Pancreas (tissue), 10 donors: ENCODE results near the gene PEPD. TPM values are rescaled to one million over a fixed set of nuclear protein-coding genes. Genes with fewer than 3 reads are reported as not detected.

Source experiments
- ATAC-seq, 4 donors: fragments of 200-7000 bp; cut with Tn5 transposase; one replicate each; pipeline versions ENCODE4 v1.8.0 to v1.9.1; 2020; ENCODE audit warnings: mild to moderate bottlenecking in 4 of 4, moderate library complexity in 4 of 4
- DNase-seq, 6 donors: peaks; one replicate each; pipeline ENCODE4 v3.0.0-alpha.2; 2020
- FAIRE-seq: peaks from 2 replicates; lab custom pipeline; 2012; peaks lifted over from hg19 to GRCh38; lab: Jason Lieb, UNC
- H3K27ac ChIP-seq, 4 donors: fragments of 200-600 bp; sonication (generic); 1 replicate in 3 of 4; 2 replicates in 1 of 4; pipeline versions ENCODE4 v1.5.0 to v1.8.0; 2020
- H3K27me3 ChIP-seq, 4 donors: fragments of 200-600 bp; one replicate each; pipeline ENCODE4 v1.8.0; 2021
- H3K36me3 ChIP-seq, 3 donors: fragments of 200-600 bp; sonication (generic) in 1 of 3; one replicate each; pipeline versions ENCODE4 v1.5.0 to v1.8.0; 2020 to 2021
- H3K4me1 ChIP-seq, 3 donors: fragments of 200-600 bp; one replicate each; pipeline ENCODE4 v1.8.0; 2021
- H3K4me3 ChIP-seq, 4 donors: fragments of 200-600 bp; sonication (generic) in 2 of 4; one replicate each; pipeline versions ENCODE4 v1.5.0 to v1.8.0; 2020 to 2021
- H3K9me3 ChIP-seq, 4 donors: fragments of 200-600 bp; one replicate each; pipeline ENCODE4 v1.8.0; 2021
- WGBS, 2 donors: extraction: QIAGEN DNeasy Blood & Tissue Kit; methylation state at CpG; one replicate each; pipeline ENCODE4 v1.1.7; 2013; 5-methylcytosine and 5-hydroxymethylcytosine counted together
- intact Hi-C, 3 donors: fragments of 100-400 bp; cut with DNase I; formaldehyde crosslinking; loops; one replicate each; pipeline versions ENCODE4 v1.11.1 to v1.14.2; 2022
- polyA plus RNA-seq, 2 donors: library from polyadenylated mRNA; stranded (reverse); fragments of 200-250 nt; gene quantifications; one replicate each; pipeline ENCODE4 v1.2.3, GENCODE V29; 2013
- total RNA-seq, 6 donors: library from RNA; stranded (reverse); fragmentation: NEBNext Ultra II Directional in 4 of 6; extraction: Animal tissue kit (Norgen Biotek cat#: 25700) in 4 of 6; gene quantifications; one replicate each; pipeline versions ENCODE4 v1.2.1 to v1.2.4, GENCODE V29; 2021 to 2023
- TF ChIP-seq, protein P1 (sequence below), 4 donors: fragments of 200-600 bp; sonication (generic) in 3 of 4; IDR thresholded peaks; one replicate each; pipeline versions ENCODE4 v1.5.0 to v1.8.0; 2021; ENCODE audit warnings: antibody characterized with exemption in 4 of 4
- donor health status: healthy with polysubstance abuse.
- donor health status: DM: no; HTN: no; CAD: no; lungs with moderate emphysema.
- donor health status: DM: no; HTN: no; CAD: no.
- donor health status: control.
- donor health status: control.
- donor health status: Bipolar disorder and iron deficiency.
- donor health status: DM: yes; HTN: yes; CAD: no.
- donor health status: DM: no; HTN: no; CAD: no.
- donor health status: DM: no; HTN: no; CAD: no.
- donor health status: DM: yes; HTN: yes; CAD: no.

PEPD gene
- total and polyA plus RNA-seq, 8 donors = 13.7 to 36.1 (median 22.5) TPM

- intact Hi-C loops = no loop called here
- DNase-seq = peak in 2 of 6 donors; percentile 25 to 42
- Histone ChIP-seq H3K9me3 (no peaks in the 10 kb centered on the region), H3K36me3 (peaks cover 0 to 9% (median 0%) of the 10 kb centered on the region in 3 donors), H3K27me3 (no peaks in the 10 kb centered on the region), H3K4me3 (no peak overlapping the region), H3K27ac (no peak overlapping the region), H3K4me1 (no peaks in the 10 kb centered on the region)
- WGBS, 2 donors = 89 to 94% methylated on average over 10 of the region's 10 CpGs
- FAIRE-seq = no peak
- TF ChIP-seq, protein P1, sequence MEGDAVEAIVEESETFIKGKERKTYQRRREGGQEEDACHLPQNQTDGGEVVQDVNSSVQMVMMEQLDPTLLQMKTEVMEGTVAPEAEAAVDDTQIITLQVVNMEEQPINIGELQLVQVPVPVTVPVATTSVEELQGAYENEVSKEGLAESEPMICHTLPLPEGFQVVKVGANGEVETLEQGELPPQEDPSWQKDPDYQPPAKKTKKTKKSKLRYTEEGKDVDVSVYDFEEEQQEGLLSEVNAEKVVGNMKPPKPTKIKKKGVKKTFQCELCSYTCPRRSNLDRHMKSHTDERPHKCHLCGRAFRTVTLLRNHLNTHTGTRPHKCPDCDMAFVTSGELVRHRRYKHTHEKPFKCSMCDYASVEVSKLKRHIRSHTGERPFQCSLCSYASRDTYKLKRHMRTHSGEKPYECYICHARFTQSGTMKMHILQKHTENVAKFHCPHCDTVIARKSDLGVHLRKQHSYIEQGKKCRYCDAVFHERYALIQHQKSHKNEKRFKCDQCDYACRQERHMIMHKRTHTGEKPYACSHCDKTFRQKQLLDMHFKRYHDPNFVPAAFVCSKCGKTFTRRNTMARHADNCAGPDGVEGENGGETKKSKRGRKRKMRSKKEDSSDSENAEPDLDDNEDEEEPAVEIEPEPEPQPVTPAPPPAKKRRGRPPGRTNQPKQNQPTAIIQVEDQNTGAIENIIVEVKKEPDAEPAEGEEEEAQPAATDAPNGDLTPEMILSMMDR (IDR thresholded peaks at IDR 0.05) = no peak
- no peak for ATAC-seq
Observed at GRCh38 chr19:33498391-33499000, 23.1 kb downstream of the PEPD start.

DNA sequence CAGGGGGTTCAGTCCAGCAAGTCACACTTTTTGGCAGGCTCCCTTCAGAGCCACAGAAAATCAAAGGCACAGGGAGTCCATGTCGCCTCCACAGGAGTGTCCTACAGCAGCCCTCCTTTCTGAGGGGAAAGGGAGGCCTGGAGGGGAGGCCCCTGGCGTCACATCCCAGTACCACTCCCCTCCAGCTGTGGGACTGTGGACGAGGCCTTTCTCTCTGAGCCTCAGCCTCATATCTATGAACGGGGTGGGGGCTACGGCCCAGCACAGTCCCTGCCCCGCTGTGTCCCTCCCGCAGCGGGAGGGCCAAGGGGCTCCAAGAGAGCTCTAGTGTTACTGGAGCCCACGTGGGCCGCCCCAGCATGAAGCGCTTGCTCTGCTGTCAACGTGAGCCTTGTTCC lies 23.8 kb downstream of the PEPD start:
- no peaks in the 10 kb centered on the region for H3K27me3 ChIP-seq
- TF ChIP-seq, protein P1 (IDR thresholded peaks at IDR 0.05) = no peak
- DNase-seq (peak in 1 of 6 donors; percentile 10), ATAC-seq (no peak), FAIRE-seq (no peak)
- WGBS, 2 donors = 91 to 93% methylated on average over 12 of the region's 12 CpGs
- H3K4me1 ChIP-seq = no peaks in the 10 kb centered on the region
- H3K27ac ChIP-seq = no peak overlapping the region
- H3K4me3 ChIP-seq = no peak overlapping the region
- intact Hi-C loops = no loop called here
- H3K9me3 ChIP-seq = no peaks in the 10 kb centered on the region
- peaks cover 0 to 9% (median 0%) of the 10 kb centered on the region in 3 donors for H3K36me3 ChIP-seq

- no peaks in the 10 kb centered on the region for H3K9me3 ChIP-seq
- TF ChIP-seq, protein P1 (IDR thresholded peaks at IDR 0.05) = no peak
- WGBS, 2 donors = 86 to 88% methylated on average over 15 of the region's 15 CpGs
- H3K4me1 ChIP-seq = no peaks in the 10 kb centered on the region
- FAIRE-seq (no peak), ATAC-seq (no peak), DNase-seq (peak in 1 of 6 donors; percentile 28)
- intact Hi-C loops = no loop called here
- H3K27ac ChIP-seq = no peak overlapping the region
- no peak overlapping the region for H3K4me3 ChIP-seq
- H3K27me3 ChIP-seq = no peaks in the 10 kb centered on the region
- peaks cover 0 to 9% (median 0%) of the 10 kb centered on the region in 3 donors for H3K36me3 ChIP-seq
Observed at GRCh38 chr19:33497131-33497777, 24.3 kb downstream of the PEPD start.

DNA sequence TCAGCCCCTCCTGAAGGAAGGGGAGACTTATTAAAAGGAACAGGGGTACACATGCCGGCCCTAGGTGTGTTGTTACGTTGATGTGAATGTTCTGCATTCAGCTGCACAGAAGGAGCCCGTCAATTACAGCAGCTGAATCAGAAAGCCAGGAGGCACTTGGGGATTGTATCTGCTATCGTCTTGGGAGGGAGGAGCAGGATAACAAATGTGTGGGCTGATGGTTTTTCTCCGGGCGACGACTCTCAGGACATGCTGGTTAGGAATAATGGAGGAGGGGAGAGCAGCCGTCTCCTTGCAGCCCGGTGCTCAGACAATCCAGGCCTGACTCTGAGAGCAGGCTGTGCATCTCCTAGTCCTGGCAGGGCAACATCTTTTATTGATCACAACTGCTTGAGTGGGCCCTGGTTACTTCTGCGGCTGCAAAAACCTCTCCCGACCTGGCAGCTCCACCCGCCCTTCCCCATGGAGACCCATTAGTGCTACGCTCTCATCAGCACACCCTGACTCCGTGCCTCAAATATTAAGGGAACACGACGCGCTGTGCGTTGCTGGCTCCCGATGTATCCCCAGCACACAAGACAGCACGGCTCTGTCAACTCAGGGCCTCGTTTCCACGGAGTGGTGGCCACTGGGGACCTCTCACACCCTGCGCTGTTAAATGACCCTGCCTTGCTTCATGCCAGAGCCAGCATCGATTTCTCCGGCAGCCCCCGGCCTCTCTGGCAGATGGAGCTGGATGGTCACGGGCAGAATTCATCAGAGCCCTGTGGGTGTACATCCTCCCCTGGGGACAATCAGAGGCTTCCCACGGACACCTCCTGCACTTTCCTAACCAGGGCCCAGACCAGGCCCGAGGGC lies 25.3 kb downstream of the PEPD start:
- H3K27ac ChIP-seq = no peak overlapping the region
- H3K9me3 ChIP-seq = no peaks in the 10 kb centered on the region
- TF ChIP-seq, protein P1 (IDR thresholded peaks at IDR 0.05) = no peak
- WGBS, 2 donors = 89 to 91% methylated on average over 29 of the region's 29 CpGs
- FAIRE-seq (no peak), DNase-seq (peak in 1 of 6 donors; percentile 21), ATAC-seq (no peak)
- H3K27me3 ChIP-seq = no peaks in the 10 kb centered on the region
- no peaks in the 10 kb centered on the region for H3K4me1 ChIP-seq
- H3K4me3 ChIP-seq = no peak overlapping the region
- intact Hi-C loops = no loop called here
- H3K36me3 ChIP-seq = peaks cover 0 to 9% (median 0%) of the 10 kb centered on the region in 3 donors
